ENCODE data around the gene RAD54L. TPM values are rescaled to one million over a fixed set of nuclear protein-coding genes. Genes with fewer than 3 reads are reported as not detected.
"Not testable (repeated sequence)": the region's sequence is repeated elsewhere in the genome, so short reads cannot be mapped to it uniquely, and the experiment has no call there.

Gene RAD54L
- total RNA-seq, 1 experiment from 2014 or later, result 49.0 TPM

GRCh38 chr1:46242918-46243317, 4.6 kb upstream of the RAD54L start:
- ChIA-PET POLR2A (ENCODE audit: low non-redundant PET) (no interaction called here), CTCF (no interaction called here)
- DNase-seq (ENCODE audit: low spot score), result no peak
- no peak overlapping the region for H3K27ac ChIP-seq (ENCODE audit: low read depth, low read length, poor library complexity, severe bottlenecking)
- intact Hi-C loops (cut with micrococcal nuclease; ENCODE audit: unreplicated experiment), result no loop called here
- H3K36me3 ChIP-seq (ENCODE audit: insufficient read depth, low read length, poor library complexity, severe bottlenecking), result no peaks in the 10 kb centered on the region
- H3K9me3 ChIP-seq (ENCODE audit: low read depth, low read length, poor library complexity, severe bottlenecking), result no peaks in the 10 kb centered on the region
- H3K4me1 ChIP-seq (ENCODE audit: insufficient read depth, low read length, poor library complexity, severe bottlenecking), result no peaks in the 10 kb centered on the region
- no peak overlapping the region for H3K4me3 ChIP-seq (ENCODE audit: low read depth, low read length, poor library complexity, severe bottlenecking)
- no TSS peak for BruUV-seq (replicated peaks)
- H3K27me3 ChIP-seq (replicated peaks; ENCODE audit: insufficient read depth, low read depth, low read length, poor library complexity), result no peaks in the 10 kb centered on the region
- TF ChIP-seq CTCF (conservative IDR thresholded peaks at IDR 0.05; ENCODE audit: low read depth, low read length) (no peak), EZH2 (IDR thresholded peaks at IDR 0.05; ENCODE audit: borderline replicate concordance, low read depth, low read length, poor library complexity, severe bottlenecking) (no peak)

DNA sequence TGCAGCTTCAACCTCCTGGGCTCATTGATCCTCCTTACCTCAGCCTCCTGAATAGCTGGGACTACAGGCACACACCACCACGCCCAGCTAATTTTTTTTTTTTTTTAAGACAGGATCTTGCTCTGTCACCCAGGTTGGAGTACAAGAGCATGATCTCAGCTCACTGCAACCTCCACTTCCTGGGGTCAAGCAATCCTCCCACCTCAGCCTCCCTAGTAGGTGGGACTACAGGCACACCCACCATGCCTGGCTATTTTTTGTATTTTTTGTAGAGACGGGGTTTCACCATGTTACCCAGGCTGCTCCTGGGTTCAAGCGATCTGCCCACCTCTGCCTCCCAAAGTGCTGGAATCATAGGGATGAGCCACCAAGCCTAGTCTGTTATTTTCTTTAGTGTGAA, 3.7 kb upstream of the RAD54L start:
- H3K36me3 ChIP-seq (ENCODE audit: insufficient read depth, low read length, poor library complexity, severe bottlenecking); H3K27ac ChIP-seq (ENCODE audit: low read depth, low read length, poor library complexity, severe bottlenecking); DNase-seq (ENCODE audit: low spot score); BruUV-seq (replicated peaks); H3K4me1 ChIP-seq (ENCODE audit: insufficient read depth, low read length, poor library complexity, severe bottlenecking); H3K4me3 ChIP-seq (ENCODE audit: low read depth, low read length, poor library complexity, severe bottlenecking); intact Hi-C loops (cut with micrococcal nuclease; ENCODE audit: unreplicated experiment); H3K9me3 ChIP-seq (ENCODE audit: low read depth, low read length, poor library complexity, severe bottlenecking); POLR2A ChIA-PET (ENCODE audit: low non-redundant PET); H3K27me3 ChIP-seq (replicated peaks; ENCODE audit: insufficient read depth, low read depth, low read length, poor library complexity): not testable (repeated sequence)
- CTCF ChIA-PET, result interaction anchor here (0.7 to 1.2 kb wide), 2 partner anchors 20 to 754 kb away, joined by 3 to 6 read pairs; no protein-coding TSS in a partner anchor

DNA sequence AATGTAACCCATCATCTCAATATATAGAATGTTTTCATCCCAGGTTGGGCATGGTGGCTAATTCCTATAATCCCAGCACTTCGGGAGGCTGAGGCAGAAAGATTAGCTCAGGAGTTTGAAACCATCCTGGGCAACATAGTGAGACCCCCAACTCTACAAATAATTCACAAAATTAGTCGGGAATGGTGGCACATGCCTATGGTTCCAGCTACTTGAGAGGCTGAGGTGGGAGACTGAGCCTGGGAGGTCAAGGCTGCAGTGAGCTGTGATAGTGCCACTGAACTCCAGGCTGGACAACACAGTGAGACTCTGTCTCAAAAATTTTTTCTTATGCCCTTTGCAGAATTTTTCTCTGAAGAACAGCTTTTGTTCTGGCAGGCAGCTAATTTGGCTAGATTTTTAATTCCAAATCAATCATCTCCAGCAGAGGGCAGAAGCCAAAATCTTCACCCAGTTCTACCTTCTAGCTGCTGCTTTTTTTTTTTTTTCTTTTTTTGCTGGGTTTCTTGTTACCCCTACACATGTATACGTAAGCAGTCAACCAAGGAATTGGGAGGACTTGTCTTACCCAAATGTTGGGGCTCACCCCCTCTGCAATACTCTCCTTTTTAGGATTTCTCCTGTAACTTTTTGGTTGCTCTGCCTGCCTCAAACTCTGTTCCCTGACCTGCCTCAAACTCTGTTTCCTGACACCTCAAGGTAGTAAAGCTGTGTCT, 2.7 kb upstream of the RAD54L start:
- ChIA-PET POLR2A (ENCODE audit: low non-redundant PET) (no interaction called here), CTCF (interaction anchor here (0.5 to 0.8 kb wide), 7 partner anchors 8 to 1540 kb away, joined by 3 to 6 read pairs (median 3); partner anchors contain the start of gene LURAP1)
- Histone ChIP-seq H3K4me3 (ENCODE audit: low read depth, low read length, poor library complexity, severe bottlenecking) (no peak overlapping the region), H3K9me3 (ENCODE audit: low read depth, low read length, poor library complexity, severe bottlenecking) (no peaks in the 10 kb centered on the region), H3K27ac (ENCODE audit: low read depth, low read length, poor library complexity, severe bottlenecking) (no peak overlapping the region), H3K27me3 (replicated peaks; ENCODE audit: insufficient read depth, low read depth, low read length, poor library complexity) (no peaks in the 10 kb centered on the region), H3K4me1 (ENCODE audit: insufficient read depth, low read length, poor library complexity, severe bottlenecking) (peaks cover 7% of the 10 kb centered on the region), H3K36me3 (ENCODE audit: insufficient read depth, low read length, poor library complexity, severe bottlenecking) (peaks cover 9% of the 10 kb centered on the region)
- BruUV-seq (replicated peaks), result no TSS peak
- no peak for TF ChIP-seq EZH2 (IDR thresholded peaks at IDR 0.05; ENCODE audit: borderline replicate concordance, low read depth, low read length, poor library complexity, severe bottlenecking)
- peak; percentile 66 for TF ChIP-seq CTCF (conservative IDR thresholded peaks at IDR 0.05; ENCODE audit: low read depth, low read length)
- DNase-seq (ENCODE audit: low spot score), result peak; percentile 68
- intact Hi-C loops (cut with micrococcal nuclease; ENCODE audit: unreplicated experiment), result loop anchor here (5.0 kb wide), 1 partner anchor 97 kb away; the partner anchor contains the start of gene NSUN4

DNA sequence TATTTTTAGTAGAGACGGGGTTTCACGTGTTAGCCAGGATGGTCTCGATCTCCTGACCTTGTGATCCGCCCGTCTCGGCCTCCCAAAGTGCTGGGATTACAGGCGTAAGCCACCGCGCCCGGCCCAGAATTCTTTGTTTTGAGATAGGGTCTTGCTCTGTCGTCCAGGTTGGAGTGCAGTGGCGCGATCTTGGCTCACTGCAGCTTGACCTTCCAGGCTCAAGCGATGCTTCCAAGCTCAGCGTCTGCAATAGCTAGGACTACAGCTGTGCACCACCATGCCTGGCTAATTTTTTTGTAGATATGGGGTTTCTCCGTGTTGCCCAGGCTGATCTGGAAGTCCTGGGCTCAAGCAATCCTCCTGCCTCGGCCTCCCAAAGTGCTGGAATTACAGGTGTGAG, 1.4 kb upstream of the RAD54L start:
- CTCF ChIA-PET, result interaction anchor here (1.0 to 2.0 kb wide), 2 partner anchors 22 to 26 kb away, joined by 4 to 8 read pairs; no protein-coding TSS in a partner anchor
- H3K27me3 ChIP-seq (replicated peaks; ENCODE audit: insufficient read depth, low read depth, low read length, poor library complexity); POLR2A ChIA-PET (ENCODE audit: low non-redundant PET); H3K27ac ChIP-seq (ENCODE audit: low read depth, low read length, poor library complexity, severe bottlenecking); DNase-seq (ENCODE audit: low spot score); H3K4me1 ChIP-seq (ENCODE audit: insufficient read depth, low read length, poor library complexity, severe bottlenecking); BruUV-seq (replicated peaks); H3K4me3 ChIP-seq (ENCODE audit: low read depth, low read length, poor library complexity, severe bottlenecking); H3K9me3 ChIP-seq (ENCODE audit: low read depth, low read length, poor library complexity, severe bottlenecking): not testable (repeated sequence)
- intact Hi-C loops (cut with micrococcal nuclease; ENCODE audit: unreplicated experiment), result loop anchor here (5.0 kb wide), 1 partner anchor 96 kb away; the partner anchor contains the start of gene NSUN4
- peaks cover 18% of the 10 kb centered on the region for H3K36me3 ChIP-seq (ENCODE audit: insufficient read depth, low read length, poor library complexity, severe bottlenecking)

Measured in A673 (cell line).